Stimulated activated CD8-positive, alpha-beta memory T cell treated with anti-CD3 and anti-CD28 coated beads, Interleukin-4, amount 100 ng/mL, for 48 hours (primary cell): ENCODE data around the gene ADM2.
A peak's percentile ranks its signal among the peaks of the same experiment; 100 is the strongest.

ENCODE experiments used
- DNase-seq: peaks from one replicate; pipeline ENCODE4 v3.0.0-alpha.2; 2020

ADM2 gene

DNA sequence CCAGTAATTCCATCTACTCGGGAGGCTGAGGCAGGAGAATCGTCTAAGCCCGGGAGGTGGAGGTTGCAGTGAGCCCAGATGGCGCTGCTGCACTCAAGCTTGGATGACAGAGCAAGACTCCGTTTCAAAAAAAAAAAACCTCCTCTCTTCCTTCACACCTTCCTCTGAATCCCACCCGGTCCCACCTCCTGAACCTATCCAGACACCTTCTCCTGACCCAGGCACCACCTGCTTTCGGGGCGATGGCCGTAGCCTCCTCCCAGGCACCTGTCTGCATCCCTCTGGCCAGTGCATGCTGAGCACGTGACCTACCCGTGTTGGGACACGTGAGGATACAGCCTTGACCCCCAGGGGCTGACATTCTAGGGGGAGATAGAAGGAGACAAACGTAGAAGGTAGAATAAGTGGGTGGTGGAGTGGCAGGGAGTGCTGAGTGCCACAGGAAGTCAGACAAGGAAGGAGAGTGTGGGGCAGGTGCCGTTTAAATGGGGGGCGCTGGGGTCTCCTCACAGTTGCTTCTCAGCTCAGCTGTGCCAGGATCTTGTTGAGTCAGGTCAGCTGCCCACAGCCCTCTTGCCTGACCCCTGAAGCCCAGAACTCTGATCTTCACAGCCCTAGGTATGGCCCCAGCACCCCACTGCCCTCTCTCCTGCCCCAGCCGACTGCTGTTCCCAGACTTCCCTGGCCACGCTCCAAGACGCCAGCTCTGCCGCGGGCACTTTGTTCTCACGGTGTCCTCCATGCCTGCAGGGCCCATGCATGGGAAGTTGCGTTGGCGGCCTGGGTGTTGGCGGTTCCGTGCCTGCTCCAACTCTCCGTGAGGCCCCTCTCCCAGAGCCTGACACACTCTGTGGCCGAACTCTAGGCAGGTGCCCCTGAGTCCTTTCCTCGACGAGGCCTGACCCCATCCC is 4.1 kb downstream of the ADM2 start:
- no peak for DNase-seq

DNA sequence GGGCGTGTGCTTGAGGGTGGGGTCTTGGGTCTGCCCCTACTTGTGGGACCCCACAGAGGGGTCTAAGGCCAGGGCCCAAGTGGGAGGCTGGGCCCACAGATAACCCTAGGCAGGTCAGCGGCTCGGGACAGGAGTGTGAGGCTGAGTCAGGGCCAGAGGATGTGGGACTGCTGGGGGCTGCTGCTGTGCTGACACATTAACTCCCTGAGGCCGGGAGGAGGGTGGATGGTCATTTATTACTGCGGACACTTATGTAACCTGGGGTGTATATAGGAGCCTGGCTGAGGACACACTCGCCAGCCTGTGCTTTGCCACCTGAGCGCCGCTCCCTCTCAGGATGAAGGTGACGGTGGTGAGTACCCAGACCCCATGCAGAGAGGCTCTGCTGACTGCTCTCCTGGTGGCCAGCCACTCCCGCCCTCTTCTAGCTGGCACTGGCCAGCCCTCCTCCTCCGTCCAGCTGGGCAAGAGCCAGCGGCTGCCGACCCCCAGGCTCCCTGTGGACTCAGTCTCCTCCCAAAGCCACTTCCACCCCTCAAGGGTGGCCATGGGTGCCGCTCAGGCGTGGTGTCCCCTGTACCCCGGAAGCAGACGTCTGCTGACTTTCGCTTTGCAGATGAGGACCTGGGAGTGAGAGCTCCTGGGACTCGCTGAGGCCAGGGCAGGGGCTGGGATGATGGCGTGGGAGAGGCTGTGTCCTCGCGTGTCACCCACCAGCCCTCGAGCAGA is 5.4 kb downstream of the ADM2 start, which contains the start of gene MIOX:
TSS of gene MIOX (plus strand) at position 299 of the 729 bp plus-strand sequence. CDS start at position 338, 39 bp downstream.
- DNase-seq: no peak

DNA sequence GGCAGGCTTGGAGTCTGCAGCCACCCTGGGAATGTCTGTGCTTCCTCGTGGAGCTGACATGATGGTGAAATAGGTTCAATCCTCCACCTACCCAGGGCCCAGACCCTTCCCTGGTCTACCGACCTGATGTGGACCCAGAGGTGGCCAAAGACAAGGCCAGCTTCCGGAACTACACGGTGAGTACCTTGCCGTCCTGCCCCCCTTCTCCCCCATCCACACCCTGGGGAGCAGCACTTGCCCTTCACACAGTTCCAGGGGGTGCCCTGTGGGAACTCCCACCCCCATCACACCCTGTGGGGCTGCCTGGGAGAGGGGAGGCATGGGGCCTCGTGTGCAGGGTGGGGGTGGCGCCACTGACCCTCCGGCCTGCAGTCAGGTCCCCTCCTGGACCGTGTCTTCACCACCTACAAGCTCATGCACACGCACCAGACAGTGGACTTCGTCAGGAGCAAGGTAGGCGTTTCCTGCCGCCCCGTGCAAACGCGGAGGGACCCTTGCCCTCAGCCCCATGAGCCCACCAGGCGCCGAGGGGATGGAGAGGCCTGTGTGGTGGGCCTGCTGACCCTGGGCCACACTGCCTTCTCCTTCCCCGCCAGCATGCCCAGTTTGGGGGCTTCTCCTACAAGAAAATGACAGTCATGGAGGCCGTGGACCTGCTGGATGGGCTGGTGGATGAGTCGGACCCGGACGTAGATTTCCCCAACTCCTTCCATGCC is 6.1 kb downstream of the ADM2 start:
- no peak for DNase-seq

DNA sequence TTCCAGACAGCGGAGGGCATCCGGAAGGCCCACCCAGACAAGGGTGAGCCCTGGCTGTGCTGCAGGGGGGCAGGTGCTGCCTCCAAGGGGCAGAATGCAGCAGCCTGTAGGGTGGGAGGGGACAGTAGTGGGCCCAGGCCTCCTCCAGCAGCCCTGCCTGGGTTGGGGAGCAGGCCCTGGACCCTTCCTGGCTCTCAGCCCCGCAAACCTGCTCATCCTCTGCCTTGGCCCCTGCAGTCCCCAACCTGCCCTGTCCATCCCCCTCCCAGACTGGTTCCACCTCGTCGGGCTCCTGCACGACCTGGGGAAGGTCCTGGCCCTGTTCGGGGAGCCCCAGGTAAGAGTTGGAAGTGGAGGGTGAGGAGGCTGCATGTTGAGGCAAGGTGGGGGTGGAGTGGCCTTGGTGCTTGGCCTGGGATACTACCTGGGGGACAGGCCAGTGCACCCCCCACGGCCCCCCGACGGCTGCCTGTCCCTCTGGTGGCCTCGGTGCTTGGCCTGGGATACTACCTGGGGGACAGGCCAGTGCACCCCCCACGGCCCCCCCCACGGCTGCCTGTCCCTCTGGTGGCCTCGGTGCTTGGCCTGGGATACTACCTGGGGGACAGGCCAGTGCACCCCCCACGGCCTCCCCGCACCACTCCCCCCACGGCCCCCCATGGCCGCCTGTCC is 6.8 kb downstream of the ADM2 start:
- DNase-seq: no peak

DNA sequence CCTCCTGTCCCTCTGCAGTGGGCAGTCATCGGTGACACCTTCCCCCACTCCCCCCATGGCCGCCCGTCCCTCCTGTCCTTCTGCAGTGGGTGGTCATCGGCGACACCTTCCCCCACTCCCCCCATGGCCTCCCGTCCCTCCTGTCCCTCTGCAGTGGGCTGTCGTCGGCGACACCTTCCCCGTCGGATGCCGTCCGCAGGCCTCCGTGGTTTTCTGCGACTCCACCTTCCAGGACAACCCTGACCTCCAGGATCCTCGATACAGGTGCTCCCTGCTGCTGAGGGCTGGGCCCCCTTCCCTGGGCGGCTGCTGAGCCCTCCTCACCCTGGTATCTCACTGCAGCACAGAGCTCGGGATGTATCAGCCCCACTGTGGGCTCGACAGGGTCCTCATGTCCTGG is 7.5 kb downstream of the ADM2 start:
- no peak for DNase-seq

DNA sequence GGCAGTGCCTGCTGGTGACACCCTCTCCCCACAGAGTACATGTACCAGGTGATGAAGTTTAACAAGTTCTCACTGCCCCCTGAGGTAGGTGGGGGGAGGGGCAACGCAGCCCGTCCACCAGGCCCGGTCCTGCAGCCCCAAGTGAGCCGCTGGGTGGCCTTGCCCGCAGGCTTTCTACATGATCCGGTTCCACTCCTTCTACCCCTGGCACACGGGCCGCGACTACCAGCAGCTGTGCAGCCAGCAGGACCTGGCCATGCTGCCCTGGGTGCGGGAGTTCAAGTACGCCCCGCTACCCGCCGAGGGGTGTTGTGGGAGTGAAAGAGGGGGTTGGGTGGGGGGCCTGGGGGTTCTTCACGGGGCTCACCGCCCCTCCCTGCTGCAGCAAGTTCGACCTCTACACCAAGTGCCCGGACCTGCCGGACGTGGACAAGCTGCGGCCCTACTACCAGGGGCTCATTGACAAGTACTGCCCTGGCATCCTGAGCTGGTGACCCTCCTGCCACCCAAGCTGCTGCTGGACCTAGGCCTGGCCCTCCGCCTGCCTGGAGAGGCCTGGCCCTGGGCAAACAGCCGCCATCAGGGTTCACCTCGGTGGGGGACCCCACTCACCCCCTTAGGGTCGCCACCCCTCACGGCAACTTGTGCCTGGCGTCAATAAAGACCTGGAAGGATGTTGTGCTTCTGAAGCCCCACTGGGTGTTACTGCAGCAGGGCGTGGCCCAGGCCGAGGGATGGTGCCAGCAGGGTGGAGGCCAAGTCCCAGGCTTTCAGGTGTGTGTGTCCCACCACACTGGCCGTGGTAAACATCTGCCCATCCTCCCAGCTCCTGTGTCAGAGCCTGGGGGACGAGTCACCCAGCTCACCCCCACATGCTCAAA is 8.3 kb downstream of the ADM2 start:
- DNase-seq: no peak

DNA sequence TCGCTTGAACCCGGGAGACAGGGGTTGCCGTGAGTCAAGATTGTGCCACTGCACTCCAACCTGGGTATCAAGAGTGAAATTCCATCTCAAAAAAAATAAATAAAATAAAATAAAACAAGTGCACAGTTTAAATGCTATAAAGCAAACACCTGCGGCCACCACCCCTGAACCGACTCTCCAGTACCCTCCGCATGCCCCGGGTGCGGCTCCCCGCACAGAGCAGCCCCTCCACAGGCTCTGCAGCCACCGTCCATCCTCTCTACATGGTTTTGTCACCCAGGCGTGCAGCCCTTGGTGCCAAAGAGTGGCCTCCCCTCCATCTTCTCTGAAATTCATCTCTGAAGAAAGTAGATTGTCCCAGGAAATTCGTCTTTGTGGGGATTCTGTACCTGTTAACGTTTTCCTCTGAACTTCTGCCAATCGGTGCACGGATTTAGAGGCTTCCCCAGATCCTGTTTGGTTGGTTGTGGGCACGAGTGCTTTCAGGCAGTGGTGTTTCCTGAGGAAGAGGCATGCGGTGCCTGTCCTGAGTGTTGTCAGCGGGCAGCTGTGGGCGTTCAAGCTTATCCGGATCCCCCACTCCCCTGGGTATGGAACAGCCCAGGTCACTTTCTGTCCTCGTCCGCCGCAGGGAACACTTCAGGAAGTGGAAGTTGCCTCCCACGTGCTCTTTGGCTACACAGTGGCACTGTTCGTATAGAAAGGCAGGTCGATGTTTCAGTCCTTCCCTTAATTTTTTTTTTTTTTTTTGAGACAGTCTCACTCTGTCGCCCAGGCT is 9.4 kb downstream of the ADM2 start:
- DNase-seq: no peak

DNA sequence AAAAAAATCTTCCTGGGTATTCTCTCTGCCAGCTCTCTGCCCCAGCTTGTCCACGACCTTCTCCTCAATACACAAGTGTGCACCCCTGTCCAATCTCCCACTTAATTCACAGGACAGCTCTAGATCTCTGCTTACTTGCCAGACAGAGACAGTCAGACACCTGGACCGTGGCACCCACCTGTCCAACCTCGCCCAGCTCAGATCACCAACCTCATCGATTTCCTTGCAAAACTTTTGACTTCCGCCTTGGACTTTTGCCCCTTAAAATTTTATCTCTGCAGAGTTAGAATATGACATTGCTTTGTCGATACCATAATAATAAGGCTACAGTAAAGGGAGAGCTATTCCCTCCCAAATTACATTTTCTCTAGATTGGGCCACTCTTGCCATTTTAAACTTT is 15.8 kb downstream of the ADM2 start:
- DNase-seq: no peak

DNA sequence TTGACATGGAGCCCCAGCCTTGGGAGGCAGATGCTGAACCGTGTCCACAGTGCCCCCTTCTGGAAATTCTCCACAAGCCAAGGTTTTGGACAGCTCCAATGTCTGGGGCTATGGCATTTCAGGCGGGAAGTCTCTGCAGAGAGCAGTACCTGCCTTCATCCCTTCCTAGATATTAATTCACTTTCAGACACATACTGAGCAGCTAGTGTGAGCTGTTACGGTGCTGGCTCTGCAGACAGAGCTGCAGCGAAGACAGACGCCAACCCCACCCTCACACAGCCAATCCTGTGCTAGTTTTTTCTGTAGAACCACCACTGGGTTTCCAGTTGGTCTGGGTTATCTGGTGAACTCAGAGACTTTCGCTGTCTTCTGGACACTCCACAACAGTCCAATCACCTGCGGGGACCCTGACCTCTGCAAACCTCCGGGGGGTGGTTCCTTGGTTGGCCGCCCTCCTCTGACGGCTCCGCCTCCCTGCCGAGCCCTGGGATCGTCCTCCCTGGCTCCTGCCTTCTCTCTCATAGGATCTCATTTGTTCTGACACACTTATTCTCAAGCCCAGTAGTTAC is 17.1 kb downstream of the ADM2 start:
- DNase-seq: peak; percentile 80

DNA sequence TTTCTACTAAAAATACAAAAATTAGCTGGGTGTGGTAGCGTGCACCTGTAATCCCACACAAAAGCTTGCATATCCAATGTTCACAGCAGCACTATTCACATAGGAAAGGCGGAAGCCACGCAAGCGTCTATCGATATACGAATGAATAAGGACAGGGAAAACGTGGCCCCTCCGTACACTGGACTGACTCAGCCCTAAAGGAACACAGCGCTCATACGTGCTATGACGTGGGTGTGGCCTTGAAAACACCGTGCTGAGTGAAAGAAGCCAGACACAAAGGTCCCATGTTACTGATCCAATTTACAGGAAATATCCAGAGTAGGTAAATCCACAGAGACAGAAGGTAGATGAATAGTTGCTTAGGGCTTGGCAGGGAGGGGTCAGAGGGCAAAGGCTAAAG is 19.1 kb downstream of the ADM2 start:
- no peak for DNase-seq

DNA sequence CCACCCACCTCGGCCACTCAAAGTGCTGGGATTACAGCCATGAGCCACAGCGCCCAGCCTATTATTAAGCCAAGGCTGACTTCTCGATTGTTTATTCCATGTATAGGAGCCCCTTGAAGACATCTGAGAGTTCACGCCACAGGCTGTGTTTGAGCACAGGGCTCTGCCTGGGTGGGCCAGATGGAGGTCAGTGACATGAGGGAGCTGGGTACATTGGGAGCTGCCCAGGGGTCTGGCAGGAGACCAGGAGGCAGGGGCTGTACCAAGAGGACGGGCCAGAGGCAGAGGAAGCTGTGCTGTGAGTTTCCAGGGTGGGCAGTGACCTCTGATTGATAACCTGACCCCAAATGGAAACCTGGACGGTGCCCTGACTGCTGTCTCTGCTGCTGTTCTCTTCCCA is 20.8 kb downstream of the ADM2 start:
- no peak for DNase-seq

DNA sequence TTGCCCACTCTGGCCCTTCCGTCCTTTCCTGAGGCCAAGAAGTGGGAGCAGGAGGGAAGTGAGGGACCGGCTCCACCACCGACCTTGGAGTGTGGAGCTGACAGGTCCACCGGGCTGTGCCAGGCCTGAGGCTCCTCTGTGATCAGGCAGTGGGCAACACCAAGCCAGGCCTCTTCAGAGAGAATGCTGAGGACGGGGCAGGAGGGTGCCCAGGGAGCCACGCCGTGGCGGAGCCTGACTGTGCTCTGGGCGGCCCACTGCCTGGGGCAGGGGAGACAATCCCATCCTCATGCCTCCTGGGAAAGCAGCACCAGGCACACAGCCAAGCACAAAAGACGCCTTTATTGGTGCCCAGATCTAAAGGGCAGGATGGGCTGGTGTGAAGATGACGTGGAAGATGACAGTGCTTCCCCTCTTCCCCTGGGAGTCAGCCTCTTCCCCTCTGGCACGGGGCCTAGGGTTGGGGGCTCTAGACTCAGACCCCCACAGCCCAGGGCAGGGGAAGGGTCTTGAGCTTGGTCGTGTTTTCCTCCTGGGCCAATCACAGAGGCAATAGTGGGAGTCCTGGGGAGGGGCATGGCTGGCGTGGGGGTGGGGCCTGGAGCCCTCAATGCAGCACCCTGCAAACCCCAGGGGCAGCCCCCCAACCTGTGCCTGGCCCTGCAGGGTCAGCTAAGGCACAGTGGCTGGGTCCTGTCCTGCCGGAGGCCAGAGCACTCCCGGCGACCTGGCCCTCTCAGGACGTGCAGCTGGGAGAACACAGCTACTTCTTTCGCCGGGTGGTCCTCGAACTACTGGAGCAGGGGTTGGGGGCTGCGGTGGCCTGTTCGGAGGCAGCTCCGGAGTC is 21.5 kb downstream of the ADM2 start:
- no peak for DNase-seq

DNA sequence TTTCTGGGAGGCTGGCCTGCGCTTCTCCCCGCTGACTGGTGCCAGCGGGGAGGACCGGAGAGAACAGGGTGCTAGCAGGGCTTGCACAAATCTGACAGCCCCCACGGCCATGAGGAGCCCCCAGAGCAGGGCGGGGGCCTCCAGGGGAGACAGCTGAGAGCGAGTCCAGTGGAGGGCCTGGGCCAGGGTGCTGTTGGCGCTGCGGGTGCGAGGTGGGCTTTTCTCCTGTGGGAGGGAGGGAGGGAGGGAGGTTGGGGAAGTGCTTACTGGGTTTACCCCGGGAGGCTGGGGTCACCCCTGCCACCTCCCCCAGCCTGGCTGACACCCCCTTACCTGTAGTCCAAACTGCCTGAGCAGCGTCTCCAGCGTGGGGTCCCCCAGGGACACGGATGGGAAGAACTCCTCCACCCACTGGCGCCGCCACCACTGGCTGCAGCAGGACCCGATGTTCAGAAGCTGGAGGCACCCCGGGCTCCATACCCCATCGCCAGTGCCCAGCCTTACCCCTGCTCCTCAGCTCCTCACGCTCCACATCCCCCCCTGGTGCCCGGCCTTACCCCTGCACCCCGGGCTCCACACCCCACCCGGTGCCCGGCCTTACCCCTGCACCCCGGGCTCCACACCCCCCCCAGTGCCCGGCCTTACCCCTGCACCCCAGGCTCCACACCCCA is 22.3 kb downstream of the ADM2 start:
- peak; percentile 56 for DNase-seq

DNA sequence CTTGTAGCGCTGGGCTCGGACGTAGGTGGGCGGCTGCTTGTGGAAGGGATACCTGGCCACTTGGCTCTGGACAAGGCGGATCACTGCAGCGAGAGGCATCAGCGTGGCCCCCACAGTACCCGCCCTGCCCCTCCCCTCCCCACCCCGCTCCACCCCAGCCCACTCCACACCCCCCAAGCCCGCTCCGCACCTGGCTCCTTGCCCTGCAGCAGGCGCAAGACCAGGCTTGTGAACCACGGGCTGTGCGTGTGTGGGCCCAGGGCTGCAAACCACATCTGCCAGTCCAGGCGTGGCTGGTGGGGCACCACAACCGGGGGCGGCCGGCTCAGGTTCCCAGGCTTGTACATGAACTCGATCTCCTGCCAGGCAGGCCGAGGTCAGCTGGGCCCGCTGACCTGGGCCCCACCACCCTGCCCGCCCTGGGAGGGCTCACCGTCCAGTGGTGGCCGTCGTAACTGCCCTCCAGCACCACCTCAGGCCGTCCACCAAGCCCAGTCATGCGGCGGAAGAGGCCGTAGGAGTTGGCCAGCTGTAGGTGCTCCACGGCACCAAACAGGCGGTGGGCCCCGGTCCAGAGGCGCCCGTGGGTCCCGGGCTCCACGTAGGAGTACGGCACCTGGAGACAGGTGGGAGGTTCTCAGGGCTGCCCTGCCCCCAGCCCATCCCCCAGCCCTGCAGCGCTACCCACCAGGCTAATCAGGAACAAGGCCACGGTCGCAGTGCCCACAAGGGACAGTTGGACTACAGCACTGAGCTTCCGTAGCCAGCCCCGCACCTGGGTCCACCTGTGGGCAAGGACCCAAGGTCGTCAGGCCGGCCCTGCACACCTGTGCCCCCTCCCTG is 23.2 kb downstream of the ADM2 start:
- DNase-seq: no peak

DNA sequence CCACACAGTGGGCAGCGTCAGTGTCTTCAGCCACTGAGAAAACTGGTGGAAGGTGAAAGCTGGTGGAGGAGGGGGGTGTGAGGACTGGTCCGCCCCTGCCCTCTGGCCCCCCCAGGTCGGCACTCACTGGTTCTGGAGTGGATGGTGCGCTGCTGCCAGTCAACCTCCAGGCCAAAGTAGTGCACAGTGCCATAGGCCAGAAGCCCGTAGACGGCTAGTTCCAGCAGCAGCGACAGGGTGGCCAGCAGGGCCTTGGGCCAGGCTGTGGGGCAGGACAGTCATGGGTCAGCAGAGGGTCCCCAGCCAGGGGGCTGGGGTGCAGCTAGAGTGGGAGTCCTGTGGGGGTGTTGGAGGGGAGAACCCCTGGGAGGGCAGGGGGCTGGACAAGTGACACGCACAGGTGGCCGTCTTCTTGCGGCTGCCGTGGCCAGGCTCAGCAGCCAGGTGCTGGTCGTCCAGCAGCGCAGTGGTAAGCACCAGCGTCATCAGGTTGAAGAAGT is 24.0 kb downstream of the ADM2 start:
- no peak for DNase-seq

DNA sequence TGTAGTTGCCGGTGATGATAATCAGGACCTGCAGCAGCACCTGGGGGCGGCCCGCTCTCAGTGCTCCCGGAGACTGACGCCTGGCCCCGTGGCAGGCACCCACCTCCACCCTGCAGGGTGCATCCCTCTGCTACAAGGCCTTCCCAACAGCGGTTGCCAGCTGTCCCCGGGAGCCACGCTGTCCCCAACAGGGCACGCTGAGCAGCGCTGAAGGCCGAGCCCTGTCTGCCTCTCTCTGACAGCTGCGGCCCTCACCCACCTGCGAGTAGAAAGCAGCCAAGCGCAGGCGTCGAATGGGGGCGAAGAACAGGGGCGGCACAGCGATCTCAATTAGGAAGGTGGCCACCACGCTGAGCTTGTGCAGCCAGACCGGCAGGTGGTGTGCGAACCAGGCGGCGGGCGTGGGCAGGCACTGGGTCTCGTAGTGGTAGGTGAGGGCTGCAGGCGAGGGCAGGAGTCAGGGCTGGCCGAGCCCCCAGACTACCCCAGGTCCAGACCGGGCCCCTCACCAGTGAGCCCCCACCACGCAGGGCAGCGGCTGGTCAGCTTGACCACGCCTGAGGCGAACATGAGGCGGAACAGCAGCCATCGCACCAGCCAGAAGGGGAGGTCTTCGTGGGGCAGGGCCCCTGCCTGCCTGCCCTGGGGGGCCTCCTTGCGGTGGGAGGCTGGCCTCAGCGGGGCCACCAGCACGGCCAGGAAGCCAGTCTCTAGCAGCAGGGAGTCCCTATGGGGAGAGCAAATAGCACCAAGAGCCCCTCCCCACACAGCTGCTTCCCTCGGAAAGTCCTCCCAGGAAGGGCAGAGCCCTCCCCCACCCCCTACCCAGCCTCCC is 24.6 kb downstream of the ADM2 start:
- DNase-seq: no peak
